Ovary (tissue), 9 donors: ENCODE measurements around the gene FUS. TPM values are rescaled to one million over a fixed set of nuclear protein-coding genes. Genes with fewer than 3 reads are reported as not detected.
A peak's percentile ranks its signal among the peaks of the same experiment; 100 is the strongest.

Experiments used
- DNase-seq, 5 donors: peaks; one replicate each; pipeline ENCODE4 v3.0.0-alpha.2; 2019 to 2020
- H3K27ac ChIP-seq, 2 donors: fragments of 200-600 bp; one replicate each; pipeline versions ENCODE4 v1.5.1 to v1.8.0; 2019 to 2022
- H3K27me3 ChIP-seq: fragments of 200-600 bp; one replicate; pipeline ENCODE4 v1.8.0; 2022
- H3K36me3 ChIP-seq: fragments of 200-600 bp; sonication (generic); one replicate; pipeline ENCODE4 v1.5.1; 2019
- H3K4me1 ChIP-seq: one replicate; pipeline ENCODE4 v1.8.1; 2013; ENCODE audit warnings: mild to moderate bottlenecking, moderate library complexity; ENCODE audit not compliant: insufficient read depth
- H3K4me3 ChIP-seq: fragments of 200-600 bp; sonication (generic); one replicate; pipeline ENCODE4 v1.5.1; 2017
- H3K9me3 ChIP-seq, 2 donors: fragments of 200-600 bp in 1 of 2; sonication (generic) in 1 of 2; one replicate each; pipeline versions ENCODE4 v1.5.1 to v1.8.1; 2013 to 2019; ENCODE audit warnings: mild to moderate bottlenecking in 1 of 2, moderate library complexity in 1 of 2
- EP300 ChIP-seq: sonication (generic); formaldehyde crosslinking; IDR thresholded peaks from one replicate; pipeline ENCODE4 v1.6.1; 2017; ENCODE audit warnings: antibody characterized with exemption
- POLR2A ChIP-seq: fragments of 450-650 bp; IDR thresholded peaks from one replicate; pipeline ENCODE4 v1.6.1; 2017; ENCODE audit warnings: antibody characterized with exemption, mild to moderate bottlenecking, moderate library complexity
- WGBS, 3 donors: extraction: QIAGEN DNeasy Blood & Tissue Kit in 1 of 3; methylation state at CpG; one replicate each; pipeline versions ENCODE4 v1.1.5 to v1.1.7; 2013 to 2017; 5-methylcytosine and 5-hydroxymethylcytosine counted together
- intact Hi-C, 4 donors: fragments of 100-400 bp; cut with DNase I; formaldehyde crosslinking; loops; one replicate each; pipeline versions ENCODE4 v1.11.0 to v1.15.1; 2022 to 2023
- polyA plus RNA-seq, 2 donors: library from polyadenylated mRNA; stranded (reverse); fragments of 200-250 nt in 1 of 2; fragments of 350-450 nt in 1 of 2; fragmentation: Illumina TruSeq in 1 of 2; extraction: RNeasy Lipid Tissue Mini Kit (QIAGEN cat#74804) in 1 of 2; gene quantifications; one replicate each; pipeline ENCODE4 v1.2.3, GENCODE V29; 2013 to 2014
- total RNA-seq, 7 donors: library from RNA; depleted of rRNA in 2 of 7; stranded (reverse); fragments of >200 nt in 2 of 7; fragmentation: NEBNext Ultra II Directional in 3 of 7; extraction: Animal tissue kit (Norgen Biotek cat#: 25700) in 3 of 7; gene quantifications; one replicate each; pipeline versions ENCODE4 v1.1.0 to v1.2.4, GENCODE V29; 2016 to 2023
- TF ChIP-seq, protein P1 (sequence below), 3 donors: fragments of 450-650 bp in 2 of 3; fragments of 200-600 bp in 1 of 3; IDR thresholded peaks; one replicate each; pipeline versions ENCODE4 v1.5.1 to v1.8.0; 2016 to 2022; ENCODE audit warnings: antibody characterized with exemption in 3 of 3, mild to moderate bottlenecking in 1 of 3
- donor health status: DM: no; HTN: no; CAD: no; lungs with moderate emphysema.
- donor health status: DM: no; HTN: no; CAD: no.
- donor health status: Bipolar disorder and iron deficiency.
- donor health status: DM: yes; HTN: yes; CAD: no.
- donor health status: DM: no; HTN: no; CAD: no.
- donor health status: DM: yes; HTN: yes; CAD: no.

The FUS gene
- total and polyA plus RNA-seq, 9 donors = 62.2 to 469 (median 355) TPM

- no peaks in the 10 kb centered on the region for H3K36me3 ChIP-seq
- H3K9me3 ChIP-seq = no peaks in the 10 kb centered on the region
- WGBS, 3 donors = 3 to 6% (median 5%) methylated on average over 67 to 69 of the region's 69 CpGs
- H3K27ac ChIP-seq = peak within 1 kb of the TSS; percentile 20 to 22
- peak; percentile 26 to 66 (median 41) for DNase-seq
- TF ChIP-seq POLR2A = no peak
- TF ChIP-seq, protein P1, sequence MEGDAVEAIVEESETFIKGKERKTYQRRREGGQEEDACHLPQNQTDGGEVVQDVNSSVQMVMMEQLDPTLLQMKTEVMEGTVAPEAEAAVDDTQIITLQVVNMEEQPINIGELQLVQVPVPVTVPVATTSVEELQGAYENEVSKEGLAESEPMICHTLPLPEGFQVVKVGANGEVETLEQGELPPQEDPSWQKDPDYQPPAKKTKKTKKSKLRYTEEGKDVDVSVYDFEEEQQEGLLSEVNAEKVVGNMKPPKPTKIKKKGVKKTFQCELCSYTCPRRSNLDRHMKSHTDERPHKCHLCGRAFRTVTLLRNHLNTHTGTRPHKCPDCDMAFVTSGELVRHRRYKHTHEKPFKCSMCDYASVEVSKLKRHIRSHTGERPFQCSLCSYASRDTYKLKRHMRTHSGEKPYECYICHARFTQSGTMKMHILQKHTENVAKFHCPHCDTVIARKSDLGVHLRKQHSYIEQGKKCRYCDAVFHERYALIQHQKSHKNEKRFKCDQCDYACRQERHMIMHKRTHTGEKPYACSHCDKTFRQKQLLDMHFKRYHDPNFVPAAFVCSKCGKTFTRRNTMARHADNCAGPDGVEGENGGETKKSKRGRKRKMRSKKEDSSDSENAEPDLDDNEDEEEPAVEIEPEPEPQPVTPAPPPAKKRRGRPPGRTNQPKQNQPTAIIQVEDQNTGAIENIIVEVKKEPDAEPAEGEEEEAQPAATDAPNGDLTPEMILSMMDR (IDR thresholded peaks at IDR 0.05) = no peak
- no peak for TF ChIP-seq EP300
- H3K4me3 ChIP-seq = peak within 1 kb of the TSS; percentile 77
- peaks cover 7% of the 10 kb centered on the region for H3K4me1 ChIP-seq
- H3K27me3 ChIP-seq = no peaks in the 10 kb centered on the region
- intact Hi-C loops = loop anchor here in 1 of 4 donors (10.0 kb wide), 1 partner anchor 222 kb away; the partner anchor contains the start of gene COX6A2
Observed at GRCh38 chr16:31202414-31203375, 22.8 kb downstream of the FUS start, which contains the start of gene PYCARD. TSS of gene PYCARD (minus strand) at chr16:31202760. CDS start at chr16:31202690, 70 bp downstream.

- 84 to 89% (median 85%) methylated on average over 9 of the region's 9 CpGs for WGBS, 3 donors
- Histone ChIP-seq H3K27ac (no peak overlapping the region), H3K4me3 (no peak overlapping the region), H3K4me1 (peaks cover 7% of the 10 kb centered on the region), H3K9me3 (no peaks in the 10 kb centered on the region), H3K27me3 (no peaks in the 10 kb centered on the region), H3K36me3 (no peaks in the 10 kb centered on the region)
- no peak for DNase-seq
- intact Hi-C loops = loop anchor here in 1 of 4 donors (10.0 kb wide), 1 partner anchor 220 kb away; the partner anchor contains the start of gene COX6A2
- no peak for TF ChIP-seq EP300
- TF ChIP-seq POLR2A = no peak
- TF ChIP-seq, protein P1 (IDR thresholded peaks at IDR 0.05) = no peak
Observed at GRCh38 chr16:31204871-31205666, 25.1 kb downstream of the FUS start.

GRCh38 chr16:31206776-31207175 is 26.8 kb downstream of the FUS start:
- WGBS, 3 donors = 18 to 39% (median 21%) methylated on average over 6 of the region's 6 CpGs
- intact Hi-C loops = loop anchor here in 1 of 4 donors (10.0 kb wide), 1 partner anchor 218 kb away; the partner anchor contains the start of gene COX6A2
- H3K36me3 ChIP-seq = no peaks in the 10 kb centered on the region

More at GRCh38 chr16:31206776-31207175, 26.8 kb downstream of the FUS start:
- Histone ChIP-seq H3K27me3 (no peaks in the 10 kb centered on the region), H3K9me3 (no peaks in the 10 kb centered on the region), H3K4me3 (no peak overlapping the region), H3K4me1 (peaks cover 2% of the 10 kb centered on the region), H3K27ac (no peak overlapping the region)
- DNase-seq = no peak
- TF ChIP-seq POLR2A = no peak
- TF ChIP-seq, protein P1 (IDR thresholded peaks at IDR 0.05) = no peak
- no peak for TF ChIP-seq EP300
